ENCODE results near the gene IKZF3.

DNA sequence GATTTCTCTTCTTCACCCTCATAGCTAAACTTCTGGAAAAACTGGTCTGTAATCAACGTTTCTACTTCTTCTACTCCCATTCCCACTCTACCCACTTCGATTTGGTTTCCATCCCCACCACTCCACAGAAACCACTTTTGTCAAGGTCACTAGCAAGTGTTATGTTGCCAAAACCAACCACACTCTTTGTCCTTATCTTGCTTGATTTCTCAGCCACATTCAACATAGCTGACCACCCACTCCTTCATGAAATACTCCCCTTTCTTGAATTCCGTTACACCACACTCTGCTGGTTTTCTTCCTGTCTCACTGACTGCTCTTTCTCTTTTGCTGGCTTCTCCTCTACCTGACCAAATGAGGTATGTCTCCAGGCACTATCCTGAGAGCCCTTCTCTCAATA lies 11.9 kb downstream of the IKZF3 start:
- TF ChIP-seq, protein P1, sequence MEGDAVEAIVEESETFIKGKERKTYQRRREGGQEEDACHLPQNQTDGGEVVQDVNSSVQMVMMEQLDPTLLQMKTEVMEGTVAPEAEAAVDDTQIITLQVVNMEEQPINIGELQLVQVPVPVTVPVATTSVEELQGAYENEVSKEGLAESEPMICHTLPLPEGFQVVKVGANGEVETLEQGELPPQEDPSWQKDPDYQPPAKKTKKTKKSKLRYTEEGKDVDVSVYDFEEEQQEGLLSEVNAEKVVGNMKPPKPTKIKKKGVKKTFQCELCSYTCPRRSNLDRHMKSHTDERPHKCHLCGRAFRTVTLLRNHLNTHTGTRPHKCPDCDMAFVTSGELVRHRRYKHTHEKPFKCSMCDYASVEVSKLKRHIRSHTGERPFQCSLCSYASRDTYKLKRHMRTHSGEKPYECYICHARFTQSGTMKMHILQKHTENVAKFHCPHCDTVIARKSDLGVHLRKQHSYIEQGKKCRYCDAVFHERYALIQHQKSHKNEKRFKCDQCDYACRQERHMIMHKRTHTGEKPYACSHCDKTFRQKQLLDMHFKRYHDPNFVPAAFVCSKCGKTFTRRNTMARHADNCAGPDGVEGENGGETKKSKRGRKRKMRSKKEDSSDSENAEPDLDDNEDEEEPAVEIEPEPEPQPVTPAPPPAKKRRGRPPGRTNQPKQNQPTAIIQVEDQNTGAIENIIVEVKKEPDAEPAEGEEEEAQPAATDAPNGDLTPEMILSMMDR (IDR thresholded peaks at IDR 0.05; ENCODE audit: insufficient read depth, low read length, poor library complexity, severe bottlenecking) = no peak
- no peak for TF ChIP-seq EZH2phosphoT487 (conservative IDR thresholded peaks at IDR 0.05; ENCODE audit: low read length)

Data from SU-DHL-6 (cell line).